GM18526 (cell line): Measurements from ENCODE around the gene HDC.

Experiments used
- POLR2A ChIP-seq: IDR thresholded peaks from 3 replicates; pipeline ENCODE4 v1.6.1; 2011; ENCODE audit not compliant: insufficient read length; ENCODE audit errors: extremely low read depth

The HDC gene

GRCh38 chr15:50260969-50261496 is 4.5 kb downstream of the HDC start:
- TF ChIP-seq POLR2A, result no peak

GRCh38 chr15:50259276-50259675 is 6.2 kb downstream of the HDC start:
- no peak for TF ChIP-seq POLR2A

GRCh38 chr15:50257924-50258323 is 7.6 kb downstream of the HDC start:
- TF ChIP-seq POLR2A, result no peak

- no peak for TF ChIP-seq POLR2A
These were observed 8.2 kb downstream of the HDC start for GRCh38 chr15:50257332-50257731.

GRCh38 chr15:50256188-50257041 is 9.1 kb downstream of the HDC start:
- no peak for TF ChIP-seq POLR2A

- no peak for TF ChIP-seq POLR2A
These were observed 13.0 kb downstream of the HDC start for GRCh38 chr15:50252556-50252955.

- no peak for TF ChIP-seq POLR2A
These were observed 13.8 kb downstream of the HDC start for GRCh38 chr15:50251638-50252182.

- no peak for TF ChIP-seq POLR2A
These were observed 14.6 kb downstream of the HDC start for GRCh38 chr15:50250760-50251394.

- no peak for TF ChIP-seq POLR2A
These were observed 15.8 kb downstream of the HDC start for GRCh38 chr15:50249704-50250103.

- no peak for TF ChIP-seq POLR2A
These were observed 16.4 kb downstream of the HDC start for GRCh38 chr15:50248994-50249582.

- TF ChIP-seq POLR2A, result peak; percentile 25
These were observed 17.5 kb downstream of the HDC start for GRCh38 chr15:50247819-50248655.

- no peak for TF ChIP-seq POLR2A
These were observed 18.9 kb downstream of the HDC start for GRCh38 chr15:50246631-50247030.

GRCh38 chr15:50244959-50245624 is 20.4 kb downstream of the HDC start:
- TF ChIP-seq POLR2A, result no peak

GRCh38 chr15:50244153-50244552 is 21.4 kb downstream of the HDC start:
- no peak for TF ChIP-seq POLR2A

- no peak for TF ChIP-seq POLR2A
These were observed 23.7 kb downstream of the HDC start for GRCh38 chr15:50241684-50242450.
